Superior temporal gyrus (tissue), 1 donor: ENCODE results near the gene RNASEL.

Source experiments
- DNase-seq: peaks from one replicate; pipeline ENCODE4 v3.0.0-alpha.2; 2016; ENCODE audit errors: extremely low spot score

Gene RNASEL

DNA sequence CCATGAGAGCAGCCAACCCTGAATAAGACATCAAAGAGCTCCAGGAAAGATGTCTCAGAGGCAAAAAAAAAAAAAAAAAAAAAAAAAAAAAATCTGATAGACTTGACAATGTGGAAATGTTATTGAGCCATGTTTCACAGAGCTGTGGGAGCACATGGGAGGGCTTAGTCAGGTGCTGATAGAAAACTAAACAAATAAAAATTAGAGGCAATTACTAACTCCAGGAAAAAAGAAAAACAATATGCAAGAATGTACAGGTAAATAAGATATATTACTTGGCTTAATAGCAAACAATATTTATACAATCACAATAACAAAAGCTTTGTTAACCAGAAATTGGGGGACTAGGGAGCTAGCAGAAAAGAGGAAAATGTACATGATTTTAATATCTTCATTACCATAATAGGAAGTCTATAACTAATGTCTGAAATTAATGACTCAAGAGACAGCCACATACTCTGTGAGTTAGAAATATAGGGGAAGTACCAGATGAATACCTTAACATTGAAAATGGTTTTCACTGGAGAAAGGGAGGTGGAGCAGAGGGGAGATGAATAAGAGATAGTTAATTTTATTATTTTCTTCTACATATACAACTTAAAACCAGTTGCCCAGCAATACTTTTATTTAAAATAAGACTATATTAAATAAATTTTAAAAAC lies 32.0 kb upstream of the RNASEL start:
- DNase-seq: no peak

DNA sequence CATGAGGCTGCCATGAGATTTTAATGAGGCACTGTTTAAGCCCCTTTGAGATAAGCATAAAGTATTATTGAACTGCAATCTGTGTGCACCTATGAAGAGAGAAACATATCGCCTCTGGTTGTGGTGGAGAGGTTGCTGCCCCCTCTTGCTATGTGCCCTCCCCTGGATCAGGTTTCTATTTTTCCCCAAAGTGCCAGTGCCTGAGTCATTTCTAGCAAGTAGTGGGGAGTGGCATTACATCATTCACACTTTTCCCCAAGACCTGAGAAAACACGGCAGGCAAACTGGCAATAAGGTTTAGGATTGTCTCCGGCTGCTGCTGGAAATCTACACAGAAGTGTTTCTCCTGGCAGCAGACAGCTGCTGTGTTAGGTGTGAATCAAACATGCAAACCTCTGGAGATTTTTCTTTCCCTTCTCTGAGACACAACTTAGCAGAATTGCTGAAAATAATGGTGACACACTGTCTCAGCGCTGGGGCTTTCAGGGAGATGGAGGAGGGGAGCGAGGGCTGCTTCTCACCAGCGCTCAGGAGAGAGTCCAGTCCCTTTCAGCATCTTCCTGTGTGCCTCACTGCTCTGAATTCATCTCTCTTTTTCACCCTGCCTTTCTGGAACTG lies 28.8 kb upstream of the RNASEL start:
- DNase-seq: peak; percentile 61

DNA sequence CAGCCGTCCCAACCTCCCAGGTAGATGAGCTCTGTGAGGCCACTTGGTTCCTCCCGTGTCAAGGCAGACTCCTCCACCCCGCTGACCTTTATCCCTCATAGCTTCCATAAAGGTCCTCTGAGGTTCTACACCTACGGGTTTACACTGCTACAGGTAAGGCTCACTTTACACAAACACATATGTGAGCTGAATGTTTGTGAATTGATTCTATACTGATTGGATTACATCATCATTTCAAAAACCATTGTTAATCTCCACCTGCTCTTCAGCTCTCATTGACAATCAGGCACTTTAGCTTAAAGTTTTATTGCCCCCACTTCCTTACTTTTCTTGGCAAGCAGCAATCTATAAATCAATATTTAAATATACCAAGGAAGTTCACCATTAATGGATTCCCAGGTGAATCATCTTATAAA lies 28.0 kb upstream of the RNASEL start:
- DNase-seq: no peak

DNA sequence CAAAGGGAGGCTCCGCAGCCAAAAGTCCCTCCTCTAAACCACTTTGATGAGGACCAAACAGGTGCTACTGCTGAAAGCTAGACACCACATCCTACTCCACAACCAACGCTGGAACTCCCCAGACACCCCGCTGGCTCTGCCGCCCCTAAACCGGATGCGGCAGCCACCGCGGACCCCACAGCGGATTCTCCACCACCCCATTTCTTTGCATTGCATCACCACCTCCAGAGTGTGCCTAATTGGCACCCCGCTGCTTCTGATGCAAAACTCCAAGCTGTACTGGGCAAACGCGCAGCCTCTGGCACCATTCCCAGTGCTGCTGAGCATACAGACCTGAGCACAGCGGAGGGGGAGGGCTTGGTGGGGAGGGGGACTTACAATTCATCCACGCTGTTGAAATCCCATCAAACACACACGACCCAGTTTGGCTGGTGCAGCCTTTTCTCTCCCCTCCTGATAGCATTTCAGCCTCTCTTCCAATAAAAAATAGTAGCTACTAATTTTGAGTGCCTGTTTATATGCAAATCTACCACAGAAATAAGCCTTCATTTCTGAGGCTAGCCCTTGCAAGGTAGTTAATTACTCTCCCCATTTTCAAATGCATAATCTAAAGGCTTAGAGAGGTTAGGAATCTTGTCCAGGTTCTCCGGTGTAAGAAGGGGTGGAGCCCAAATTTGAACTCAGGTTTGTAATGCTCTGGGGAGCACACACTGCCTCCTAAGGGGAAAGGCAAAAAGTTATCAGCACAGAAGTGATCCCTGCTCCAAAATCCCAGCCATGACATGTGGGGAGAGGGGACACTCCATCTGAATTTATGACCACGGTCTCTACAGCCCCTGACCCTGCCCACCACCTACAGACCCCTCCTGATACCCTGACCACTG lies 27.3 kb upstream of the RNASEL start:
- DNase-seq: no peak

DNA sequence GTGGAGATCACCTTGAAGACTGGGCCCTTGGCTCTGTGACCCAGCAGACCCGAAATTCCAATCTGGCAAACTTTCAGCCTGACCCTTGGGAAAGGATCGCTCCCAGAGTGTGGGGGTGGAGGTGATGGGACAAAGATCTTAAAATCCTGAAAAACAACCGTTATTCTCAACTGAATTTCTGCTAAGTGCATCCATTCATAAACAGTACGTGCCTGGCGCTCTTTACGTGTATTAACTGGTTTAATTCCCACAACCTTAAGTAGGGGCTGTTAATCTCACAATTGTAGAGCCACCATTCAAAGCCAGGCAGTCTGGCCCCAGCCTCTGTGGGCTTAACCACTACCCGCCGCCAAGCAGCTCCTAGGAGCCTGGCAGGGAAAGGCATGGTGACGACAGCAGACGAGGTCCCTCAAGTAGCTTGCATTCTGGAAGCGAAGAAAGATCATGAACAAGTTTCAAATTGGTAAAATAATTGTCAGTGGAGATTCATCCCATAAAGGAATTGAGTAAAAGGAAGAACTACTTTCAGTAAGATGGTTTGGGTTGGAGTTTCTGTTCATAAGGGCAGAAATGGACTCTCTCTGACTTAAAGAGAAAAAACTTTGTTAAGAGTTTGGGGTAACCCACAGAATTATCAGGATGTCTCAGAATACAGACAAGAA lies 26.5 kb upstream of the RNASEL start:
- peak; percentile 55 for DNase-seq

DNA sequence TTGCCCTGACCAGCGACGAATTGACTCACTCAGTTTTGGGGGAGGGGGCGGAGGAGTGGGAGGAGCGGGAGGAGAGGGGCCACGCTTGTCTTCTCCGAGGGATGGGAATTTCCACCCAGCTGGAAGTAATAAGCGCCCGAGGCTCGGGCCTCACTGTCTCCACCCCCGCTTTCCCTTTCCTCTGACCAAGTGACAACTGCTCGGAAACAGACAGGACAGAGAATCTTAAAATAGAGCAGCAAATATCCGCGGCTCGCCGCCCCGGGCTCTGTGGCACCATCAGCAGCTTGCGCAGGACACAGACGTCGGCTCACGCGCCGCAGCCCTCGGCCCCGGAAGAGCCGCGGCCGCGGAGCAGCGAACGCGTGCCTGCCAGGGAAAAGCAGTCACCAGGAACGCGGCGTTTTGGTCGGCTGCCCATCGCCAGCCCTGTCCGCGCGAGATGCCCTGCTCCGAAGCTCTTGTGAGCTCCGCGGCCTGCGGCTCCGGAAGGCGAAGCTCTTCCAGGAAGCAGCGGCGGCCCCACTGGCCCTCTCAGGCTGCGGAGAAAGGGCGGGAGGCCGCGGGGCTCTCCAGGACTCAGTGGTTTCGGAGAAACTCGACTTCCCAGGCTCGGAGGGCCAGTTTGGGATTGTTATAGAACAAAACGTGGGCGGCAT lies 25.9 kb upstream of the RNASEL start:
- peak; percentile 58 for DNase-seq

DNA sequence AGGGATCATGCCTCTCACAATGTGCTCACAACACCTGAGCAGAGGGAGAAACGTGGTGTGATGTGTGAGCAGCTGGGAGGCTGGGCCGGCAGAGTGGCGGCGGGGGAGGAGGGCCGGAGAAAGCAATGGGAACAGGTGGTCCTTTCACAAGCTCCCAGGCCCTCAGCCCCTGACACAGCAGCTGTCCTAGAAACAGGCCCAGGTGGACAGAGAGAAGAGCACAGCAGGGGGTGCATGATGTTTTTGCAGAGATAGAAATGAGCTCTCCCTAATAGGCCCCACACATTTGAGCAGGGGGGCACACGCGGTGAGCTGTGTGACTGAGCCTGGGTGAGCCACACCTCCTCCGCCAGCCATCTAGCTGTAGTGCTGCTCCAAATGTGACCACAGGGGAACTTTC lies 22.7 kb upstream of the RNASEL start:
- DNase-seq: no peak

DNA sequence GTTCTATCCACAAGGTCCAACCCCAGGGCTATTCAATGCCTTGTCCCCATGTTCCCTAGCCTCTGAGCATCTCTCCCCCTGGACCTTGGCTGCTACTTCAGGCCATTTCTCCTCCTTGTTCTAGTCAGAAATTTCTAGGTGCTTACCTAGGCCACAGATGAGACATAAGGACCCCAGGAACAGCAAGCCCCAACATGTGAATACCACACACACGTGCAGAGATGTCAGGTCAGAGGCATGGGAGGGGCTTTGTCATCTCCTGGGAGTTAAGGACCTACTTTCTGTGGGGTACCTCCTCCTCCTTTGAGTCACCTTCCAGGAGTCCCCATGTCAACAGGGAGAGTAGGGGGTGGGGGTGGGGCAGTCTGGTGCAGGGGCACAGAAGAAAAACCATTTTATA lies 22.3 kb upstream of the RNASEL start:
- no peak for DNase-seq

DNA sequence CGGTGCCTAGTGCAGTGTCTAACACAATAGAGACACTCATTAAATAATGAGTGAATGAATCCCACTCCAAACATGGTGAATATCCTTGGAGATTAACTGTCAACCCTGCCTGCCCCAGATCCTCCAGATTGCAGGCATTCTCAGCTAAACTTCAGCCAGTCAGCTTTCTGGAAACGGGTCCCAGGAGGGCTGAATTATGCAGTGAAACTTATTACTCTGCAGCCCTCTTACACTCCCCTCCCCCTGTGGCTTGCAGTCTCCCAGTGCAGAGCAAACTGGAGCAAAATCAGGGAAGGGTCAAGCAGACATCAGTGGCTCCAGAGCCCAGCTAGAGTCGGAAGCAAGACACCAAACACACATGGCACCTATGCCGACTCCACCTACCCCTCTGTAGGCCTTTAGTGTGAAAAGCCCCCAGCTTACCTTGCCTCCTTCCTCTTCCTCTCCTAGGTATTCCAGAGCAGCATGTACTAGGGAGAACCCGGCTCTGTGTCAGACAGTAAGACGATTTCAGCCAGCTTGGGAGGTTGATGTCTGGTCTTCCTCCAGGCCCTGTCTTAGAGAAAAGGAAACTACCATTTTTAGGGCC lies 21.6 kb upstream of the RNASEL start:
- no peak for DNase-seq

DNA sequence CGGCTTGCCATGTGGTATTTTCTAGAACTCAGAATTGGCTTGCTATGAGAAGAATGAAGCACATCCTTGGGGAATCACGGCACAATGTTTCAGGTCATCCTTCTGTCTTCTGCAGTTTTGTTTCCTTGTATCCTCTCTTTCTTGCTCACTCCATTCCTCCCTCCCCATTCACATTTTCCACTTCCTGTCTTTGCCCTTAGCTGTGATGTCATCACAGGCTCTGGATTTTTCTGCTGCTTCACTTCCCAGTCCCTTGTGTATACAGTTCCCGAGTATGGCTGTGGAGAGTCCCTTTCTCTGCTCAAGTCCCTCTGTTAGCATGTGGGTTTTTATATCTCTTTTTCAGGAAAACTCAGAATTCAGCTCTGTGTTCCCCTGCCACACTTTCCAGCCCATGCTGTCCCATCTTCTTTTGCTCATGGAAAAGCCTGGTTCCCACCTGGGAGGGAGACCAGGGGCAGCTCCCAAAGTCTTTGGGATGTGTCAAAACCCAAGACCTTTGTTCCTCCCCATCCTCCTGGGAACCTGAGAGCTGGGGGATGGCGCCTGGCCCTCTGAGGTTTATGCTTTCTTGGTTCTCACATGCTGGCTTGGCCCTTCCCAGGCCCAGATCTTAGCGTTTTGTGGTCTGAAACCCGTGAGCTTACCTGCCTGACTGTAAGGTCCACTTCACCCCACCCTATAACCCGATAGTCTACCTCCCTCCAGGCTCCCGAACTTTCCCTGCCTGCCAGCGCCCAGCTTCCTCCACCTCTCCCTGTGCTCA lies 20.0 kb upstream of the RNASEL start:
- no peak for DNase-seq

DNA sequence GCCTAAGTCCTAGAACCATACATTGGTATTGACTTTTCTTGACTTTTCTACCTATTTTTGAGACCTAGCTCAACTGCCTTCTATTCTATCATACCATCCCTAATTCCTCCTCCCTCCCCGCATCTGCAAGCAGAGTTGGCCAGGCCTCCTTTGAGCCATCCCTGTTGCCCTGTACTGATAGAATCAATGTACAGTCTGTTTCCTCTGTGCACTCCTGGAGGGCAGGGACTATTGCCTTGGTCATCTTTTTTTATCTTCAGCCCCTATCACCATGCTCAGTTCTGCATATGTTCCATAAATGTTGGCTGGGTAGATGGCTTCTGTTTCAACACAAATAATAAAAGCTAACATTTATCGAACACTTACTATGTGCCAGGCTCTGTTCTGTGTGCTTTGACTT lies 19.2 kb upstream of the RNASEL start:
- DNase-seq: no peak

DNA sequence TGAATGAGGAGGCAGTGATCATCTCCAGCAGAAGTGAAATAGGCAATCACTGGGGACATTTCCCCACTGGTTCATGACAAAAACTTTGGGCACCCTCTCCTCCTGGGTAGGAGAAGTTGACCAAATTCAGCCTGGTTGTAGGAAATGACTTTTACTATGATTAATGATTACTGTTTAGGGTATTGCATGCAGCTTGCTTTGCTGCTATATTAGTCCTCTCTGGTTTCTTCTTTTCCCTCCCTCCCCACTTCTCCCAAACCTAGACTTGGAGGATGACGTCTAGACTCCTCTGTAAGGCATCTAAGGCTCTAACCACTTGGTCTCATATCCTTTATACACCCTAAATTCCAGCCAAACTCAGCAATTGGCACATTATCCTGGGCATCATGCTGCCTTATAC lies 18.5 kb upstream of the RNASEL start:
- no peak for DNase-seq

DNA sequence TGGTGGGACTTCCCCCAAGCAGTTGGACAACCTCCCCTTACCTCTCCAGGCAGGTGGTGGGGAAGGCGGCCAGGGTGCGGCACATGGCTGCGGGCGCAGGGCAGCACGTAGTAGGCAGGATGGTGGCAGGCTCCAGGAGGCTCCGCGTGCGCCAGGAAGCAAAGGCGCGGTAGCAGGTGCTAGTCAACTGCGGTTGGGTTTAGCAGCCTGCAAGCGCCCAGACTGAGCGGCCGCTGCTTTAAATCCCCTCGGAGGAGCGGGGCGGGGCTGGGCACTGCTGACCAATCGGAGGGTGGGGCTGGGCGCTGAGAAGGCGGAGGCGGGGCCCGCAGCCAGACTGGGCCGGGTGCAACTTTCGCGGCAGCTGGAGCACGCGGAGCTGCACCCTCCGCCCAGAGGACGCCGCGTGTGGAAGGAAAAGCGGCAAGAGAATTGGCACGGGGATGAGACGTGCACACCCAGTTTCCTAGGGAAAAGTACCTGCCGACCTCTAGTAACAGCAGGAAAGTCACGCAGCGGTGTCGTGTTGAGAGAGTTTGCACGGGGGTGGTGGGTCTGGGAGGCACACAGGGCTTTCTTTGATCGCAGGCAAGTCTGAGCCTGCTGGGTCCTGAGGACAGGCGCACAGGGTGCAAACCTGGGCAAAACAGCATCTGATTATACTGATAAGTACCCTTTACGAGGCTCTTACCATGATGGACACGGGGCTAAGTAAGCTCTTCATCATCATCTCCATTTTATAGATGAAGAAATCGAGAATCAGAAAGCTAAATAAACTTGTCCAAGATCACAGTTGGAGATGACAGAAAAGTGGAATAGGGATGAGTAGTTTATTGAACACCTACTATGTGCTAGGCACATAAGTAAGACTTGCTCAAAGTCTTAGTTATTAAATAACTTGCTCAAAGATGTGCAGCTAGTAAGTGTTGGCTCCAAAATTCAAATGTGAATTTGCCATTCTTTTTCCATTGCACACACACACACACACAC lies 15.4 kb upstream of the RNASEL start, which contains the start of gene RGS16:
TSS of gene RGS16 (minus strand) at position 215 of the 990 bp plus-strand sequence. CDS start at position 85, 130 bp downstream.
- DNase-seq: peak; percentile 81

DNA sequence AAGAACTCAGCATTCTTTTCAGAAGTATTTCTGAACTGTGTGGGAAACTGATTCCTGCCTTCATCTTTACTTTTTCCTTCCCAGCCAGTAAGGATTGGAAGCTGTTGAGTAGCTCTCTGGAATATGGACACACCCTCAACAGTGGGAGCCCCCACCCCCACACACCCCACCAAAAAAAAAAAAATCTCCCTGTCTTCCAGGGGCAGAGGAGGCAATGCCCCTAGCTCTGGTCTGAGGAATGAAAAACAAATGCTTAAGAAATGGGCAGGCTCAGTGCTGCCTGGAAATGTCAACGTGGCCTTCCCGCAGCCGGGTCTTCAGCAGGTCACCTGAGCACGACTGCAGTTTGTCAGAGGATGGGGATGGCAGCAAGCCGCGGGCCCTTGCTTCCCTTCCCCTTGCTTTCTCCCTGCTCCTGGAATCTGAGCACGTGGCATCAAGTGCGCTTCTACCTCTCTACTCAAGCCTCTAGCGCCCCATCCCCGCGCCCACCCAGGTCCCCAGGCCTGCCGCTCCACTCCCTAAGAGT lies 14.7 kb upstream of the RNASEL start:
- DNase-seq: no peak

DNA sequence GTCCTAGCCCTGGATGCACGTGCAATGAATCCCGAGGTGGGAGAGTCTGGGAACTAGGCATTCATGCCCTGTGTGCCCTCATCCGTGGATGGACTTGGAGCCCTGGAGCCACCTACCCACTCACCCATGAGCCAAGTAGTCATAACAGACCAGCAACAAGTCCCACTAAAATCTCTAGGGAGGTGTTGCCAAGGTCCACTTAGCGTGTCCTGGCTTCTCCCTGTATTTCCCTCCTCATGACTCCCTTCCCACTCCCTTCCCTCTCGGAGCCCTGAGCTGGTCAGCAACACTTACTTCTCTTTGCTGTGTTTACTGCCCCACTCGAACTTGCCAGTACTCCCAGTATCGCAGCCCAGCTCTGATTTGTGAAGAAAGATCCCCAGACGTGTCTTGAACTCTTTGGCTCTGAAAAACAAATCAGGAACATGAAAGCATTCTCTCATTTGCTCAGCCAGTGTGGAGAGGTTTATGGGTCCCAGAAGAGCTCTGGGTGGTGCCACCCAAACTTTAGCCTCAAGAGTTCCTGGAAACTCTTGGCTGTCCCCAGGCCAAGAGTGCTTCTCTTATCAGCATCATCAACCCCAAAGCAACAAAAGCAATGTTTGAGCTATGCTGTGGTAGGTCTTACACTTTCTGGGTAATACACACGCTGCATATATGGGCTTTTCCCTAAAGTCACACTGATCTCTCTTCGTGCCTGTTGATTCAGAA lies 14.0 kb upstream of the RNASEL start:
- DNase-seq: no peak

DNA sequence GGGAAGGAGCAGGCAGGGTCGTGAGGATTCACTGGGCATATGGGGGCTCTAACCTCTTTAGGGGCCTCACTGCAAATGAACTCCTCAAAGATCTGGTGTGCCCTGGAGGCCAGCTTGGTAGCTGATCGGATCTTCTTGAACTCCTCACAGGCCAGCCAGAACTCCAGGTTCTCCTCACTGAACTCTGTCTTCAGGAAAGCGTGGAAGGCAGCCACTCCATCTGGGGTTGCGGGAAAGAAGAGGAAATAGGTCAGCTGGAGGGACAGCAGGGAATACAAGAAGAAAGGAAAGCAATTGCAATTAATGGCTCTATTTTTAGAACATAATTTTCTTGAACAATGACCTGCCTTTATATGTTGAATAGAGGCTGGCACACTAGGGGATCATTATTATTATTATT lies 12.9 kb upstream of the RNASEL start:
- DNase-seq: no peak

DNA sequence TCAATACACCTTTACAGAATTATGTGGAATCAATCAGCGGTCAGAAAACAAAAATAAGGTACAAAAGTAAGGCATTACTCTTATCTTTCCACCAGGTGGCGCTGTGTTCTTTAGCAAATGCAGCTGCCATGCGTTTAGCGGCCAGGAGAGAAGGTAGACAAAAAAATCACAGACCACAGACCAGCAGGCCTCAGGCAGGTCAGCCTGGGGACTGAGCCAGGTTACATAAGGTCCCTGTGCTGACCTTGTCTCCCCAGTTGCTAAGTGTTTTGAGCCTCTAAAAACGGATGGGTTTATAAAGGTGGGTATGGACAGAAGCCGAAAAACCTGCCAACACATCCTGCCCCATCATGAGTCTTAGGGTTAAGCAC lies 12.3 kb upstream of the RNASEL start:
- peak; percentile 94 for DNase-seq

DNA sequence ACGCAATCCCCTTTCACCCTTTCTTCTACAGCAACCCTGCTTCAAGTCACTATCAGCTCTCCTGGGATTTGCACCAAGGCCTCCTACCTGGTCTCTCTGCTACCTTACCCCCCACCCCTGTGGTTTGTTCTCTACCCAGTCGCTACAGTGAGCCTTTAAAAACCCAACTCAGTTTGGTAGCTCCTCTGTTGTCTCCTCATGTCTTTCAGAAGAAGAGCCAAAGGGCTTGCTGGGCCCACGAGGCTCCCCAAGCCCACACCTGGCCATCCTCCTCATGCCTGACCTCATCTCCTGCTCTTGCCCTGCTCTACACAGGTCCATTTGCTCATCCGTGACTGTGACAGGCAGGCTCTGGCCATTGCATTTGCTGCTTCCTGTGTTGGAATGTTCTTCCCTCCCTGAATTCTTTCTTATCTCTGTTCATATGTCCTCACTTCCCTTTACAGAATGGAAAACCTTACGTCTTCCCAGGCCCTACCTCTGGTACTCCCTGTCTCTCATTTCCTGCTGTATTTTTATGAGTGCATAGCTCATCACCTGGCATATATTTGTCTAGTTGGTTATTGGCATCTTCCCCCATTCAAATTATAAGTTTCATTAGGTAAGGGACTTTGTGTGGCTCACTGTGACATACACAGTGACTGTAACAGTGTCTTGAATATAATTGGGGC lies 11.8 kb upstream of the RNASEL start:
- no peak for DNase-seq
